Retina (tissue), 1 donor: ENCODE results near the gene SLIT3.

Source experiments
- DNase-seq: peaks from one replicate; pipeline ENCODE4 v3.0.0-alpha.2; 2016

SLIT3 gene

GRCh38 chr5:168984135-168984675 lies 316.7 kb downstream of the SLIT3 start:
- no peak for DNase-seq

- no peak for DNase-seq
Observed at GRCh38 chr5:168979135-168979534, 321.8 kb downstream of the SLIT3 start.

GRCh38 chr5:168978500-168978899 lies 322.4 kb downstream of the SLIT3 start:
- no peak for DNase-seq

GRCh38 chr5:168978015-168978414 lies 322.9 kb downstream of the SLIT3 start:
- DNase-seq: no peak

- no peak for DNase-seq
Observed at GRCh38 chr5:168976311-168976970, 324.5 kb downstream of the SLIT3 start.

- DNase-seq: no peak
Observed at GRCh38 chr5:168975331-168975730, 325.6 kb downstream of the SLIT3 start.

- DNase-seq: no peak
Observed at GRCh38 chr5:168974082-168974481, 326.9 kb downstream of the SLIT3 start.

- no peak for DNase-seq
Observed at GRCh38 chr5:168972731-168973130, 328.2 kb downstream of the SLIT3 start.

- no peak for DNase-seq
Observed at GRCh38 chr5:168971100-168971499, 329.8 kb downstream of the SLIT3 start.

- DNase-seq: no peak
Observed at GRCh38 chr5:168969326-168969886, 331.5 kb downstream of the SLIT3 start.

- DNase-seq: no peak
Observed at GRCh38 chr5:168967882-168968620, 332.9 kb downstream of the SLIT3 start.

- no peak for DNase-seq
Observed at GRCh38 chr5:168965638-168966037, 335.3 kb downstream of the SLIT3 start.

GRCh38 chr5:168964182-168964581 lies 336.8 kb downstream of the SLIT3 start:
- DNase-seq: no peak

- DNase-seq: no peak
Observed at GRCh38 chr5:168962306-168962705, 338.6 kb downstream of the SLIT3 start.

GRCh38 chr5:168961681-168962080 lies 339.3 kb downstream of the SLIT3 start:
- no peak for DNase-seq

- DNase-seq: no peak
Observed at GRCh38 chr5:168960497-168960896, 340.4 kb downstream of the SLIT3 start.

- DNase-seq: no peak
Observed at GRCh38 chr5:168953351-168953750, 347.6 kb downstream of the SLIT3 start.

GRCh38 chr5:168952196-168952595 lies 348.7 kb downstream of the SLIT3 start:
- DNase-seq: no peak

GRCh38 chr5:168951769-168952168 lies 349.2 kb downstream of the SLIT3 start:
- no peak for DNase-seq

GRCh38 chr5:168951356-168951755 lies 349.6 kb downstream of the SLIT3 start:
- DNase-seq: no peak

- DNase-seq: no peak
Observed at GRCh38 chr5:168950241-168950951, 350.5 kb downstream of the SLIT3 start.

GRCh38 chr5:168948746-168949145 lies 352.2 kb downstream of the SLIT3 start:
- DNase-seq: no peak

- DNase-seq: peak; percentile 72
Observed at GRCh38 chr5:168947212-168947868, 353.6 kb downstream of the SLIT3 start.
